ENCODE measurements around the gene RERE.

Gene RERE

DNA sequence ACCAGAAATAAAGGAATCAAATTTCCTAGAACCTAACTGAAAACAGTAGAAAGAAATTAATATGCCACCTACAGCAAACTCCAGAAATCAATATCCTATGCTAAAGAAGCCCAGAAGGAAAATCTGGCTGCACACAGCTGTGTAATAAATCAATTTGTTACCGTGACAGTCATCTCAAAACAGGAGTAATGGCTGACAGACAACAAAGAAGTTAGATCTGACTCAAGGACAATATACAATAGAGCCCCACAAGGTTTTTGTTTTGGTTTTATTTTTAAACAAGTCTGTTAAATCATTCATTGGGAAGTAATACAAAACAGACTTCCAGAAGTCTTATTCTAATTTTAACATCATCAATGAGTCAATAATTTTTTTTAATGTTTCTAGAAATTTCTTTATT, 168.4 kb downstream of the RERE start:
- Histone ChIP-seq H3K9ac (ENCODE audit: low read length) (no peak overlapping the region), H3K36me3 (ENCODE audit: low read length) (no peaks in the 10 kb centered on the region), H3K4me3 (ENCODE audit: insufficient read depth, low read length, poor library complexity, severe bottlenecking) (no peak overlapping the region), H2AFZ (ENCODE audit: low read depth, low read length, severe bottlenecking) (no peak overlapping the region), H3K9me2 (replicated peaks; ENCODE audit: insufficient read depth, low read length) (no peaks in the 10 kb centered on the region), H3K9me3 (ENCODE audit: insufficient read depth, low read length) (no peaks in the 10 kb centered on the region), H4K20me1 (ENCODE audit: low read depth, low read length) (no peaks in the 10 kb centered on the region; the same call in 1 of the 2 replicates), H3K27me3 (ENCODE audit: low read length) (no peaks in the 10 kb centered on the region), H3K79me2 (ENCODE audit: insufficient read depth, low read length) (no peaks in the 10 kb centered on the region), H3F3A (ENCODE audit: insufficient read depth) (no peaks in the 10 kb centered on the region), H3K4me2 (ENCODE audit: low read depth, low read length, poor library complexity, severe bottlenecking) (no peak overlapping the region), H3K27ac (ENCODE audit: low read depth, low read length) (no peak overlapping the region)
- TF ChIP-seq, protein P1, sequence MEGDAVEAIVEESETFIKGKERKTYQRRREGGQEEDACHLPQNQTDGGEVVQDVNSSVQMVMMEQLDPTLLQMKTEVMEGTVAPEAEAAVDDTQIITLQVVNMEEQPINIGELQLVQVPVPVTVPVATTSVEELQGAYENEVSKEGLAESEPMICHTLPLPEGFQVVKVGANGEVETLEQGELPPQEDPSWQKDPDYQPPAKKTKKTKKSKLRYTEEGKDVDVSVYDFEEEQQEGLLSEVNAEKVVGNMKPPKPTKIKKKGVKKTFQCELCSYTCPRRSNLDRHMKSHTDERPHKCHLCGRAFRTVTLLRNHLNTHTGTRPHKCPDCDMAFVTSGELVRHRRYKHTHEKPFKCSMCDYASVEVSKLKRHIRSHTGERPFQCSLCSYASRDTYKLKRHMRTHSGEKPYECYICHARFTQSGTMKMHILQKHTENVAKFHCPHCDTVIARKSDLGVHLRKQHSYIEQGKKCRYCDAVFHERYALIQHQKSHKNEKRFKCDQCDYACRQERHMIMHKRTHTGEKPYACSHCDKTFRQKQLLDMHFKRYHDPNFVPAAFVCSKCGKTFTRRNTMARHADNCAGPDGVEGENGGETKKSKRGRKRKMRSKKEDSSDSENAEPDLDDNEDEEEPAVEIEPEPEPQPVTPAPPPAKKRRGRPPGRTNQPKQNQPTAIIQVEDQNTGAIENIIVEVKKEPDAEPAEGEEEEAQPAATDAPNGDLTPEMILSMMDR (IDR thresholded peaks at IDR 0.05; ENCODE audit: insufficient read depth, low read length, poor library complexity, severe bottlenecking): no peak
- TF ChIP-seq EZH2phosphoT487 (conservative IDR thresholded peaks at IDR 0.05; ENCODE audit: low read length): no peak

DNA sequence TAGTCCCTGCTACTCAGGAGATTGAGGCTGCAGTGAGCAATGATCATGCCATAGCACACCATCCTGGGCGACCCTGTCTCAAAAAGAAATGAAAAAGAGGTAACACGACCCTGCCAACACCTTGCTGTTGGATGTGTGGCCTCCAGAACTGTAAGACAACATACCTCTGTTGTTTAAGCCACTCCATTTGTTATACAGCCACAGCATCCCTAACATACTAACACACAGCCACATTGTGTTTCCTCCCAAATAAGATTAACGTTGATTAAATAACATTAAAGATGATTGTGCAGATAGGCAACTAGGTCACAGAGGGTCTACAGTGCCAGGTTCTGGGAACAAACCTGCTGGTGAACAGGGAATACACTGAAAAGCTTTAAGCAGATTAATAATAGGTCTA, 170.4 kb downstream of the RERE start:
- Histone ChIP-seq H3K9ac (ENCODE audit: low read length) (no peak overlapping the region), H4K20me1 (ENCODE audit: low read depth, low read length) (no peaks in the 10 kb centered on the region; the same call in 1 of the 2 replicates), H3K4me3 (ENCODE audit: insufficient read depth, low read length, poor library complexity, severe bottlenecking) (no peak overlapping the region), H3K4me2 (ENCODE audit: low read depth, low read length, poor library complexity, severe bottlenecking) (no peak overlapping the region), H3K27me3 (ENCODE audit: low read length) (no peaks in the 10 kb centered on the region), H3K9me3 (ENCODE audit: insufficient read depth, low read length) (no peaks in the 10 kb centered on the region), H3F3A (ENCODE audit: insufficient read depth) (no peaks in the 10 kb centered on the region), H3K9me2 (replicated peaks; ENCODE audit: insufficient read depth, low read length) (no peaks in the 10 kb centered on the region), H3K27ac (ENCODE audit: low read depth, low read length) (no peak overlapping the region), H3K36me3 (ENCODE audit: low read length) (no peaks in the 10 kb centered on the region), H3K79me2 (ENCODE audit: insufficient read depth, low read length) (no peaks in the 10 kb centered on the region), H2AFZ (ENCODE audit: low read depth, low read length, severe bottlenecking) (no peak overlapping the region)
- TF ChIP-seq EZH2phosphoT487 (conservative IDR thresholded peaks at IDR 0.05; ENCODE audit: low read length): no peak
- TF ChIP-seq, protein P1 (IDR thresholded peaks at IDR 0.05; ENCODE audit: insufficient read depth, low read length, poor library complexity, severe bottlenecking): no peak

DNA sequence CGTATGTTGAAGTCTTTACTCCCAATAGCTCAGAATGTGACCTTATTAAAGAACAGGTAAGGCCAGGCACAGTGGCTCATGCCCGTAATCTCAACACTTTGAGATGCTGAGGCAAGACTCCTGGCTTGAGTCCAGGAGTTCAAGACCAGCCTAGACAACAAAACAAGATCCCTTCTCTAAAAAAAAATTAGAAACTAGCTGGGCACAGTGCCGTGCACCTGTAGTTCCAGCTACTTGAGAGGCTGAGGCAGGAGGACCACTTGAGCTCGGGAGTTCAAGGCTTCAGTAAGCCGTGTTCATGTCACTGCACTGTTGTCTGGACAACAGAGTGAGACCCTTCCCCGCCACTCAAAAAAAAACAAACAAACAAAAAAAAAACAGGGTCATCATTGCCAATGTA, 171.3 kb downstream of the RERE start:
- H3K9me3 ChIP-seq (ENCODE audit: insufficient read depth, low read length): no peaks in the 10 kb centered on the region
- no peaks in the 10 kb centered on the region for H3K27me3 ChIP-seq (ENCODE audit: low read length)
- no peak overlapping the region for H3K9ac ChIP-seq (ENCODE audit: low read length)
- H3K9me2 ChIP-seq (replicated peaks; ENCODE audit: insufficient read depth, low read length): no peaks in the 10 kb centered on the region
- H2AFZ ChIP-seq (ENCODE audit: low read depth, low read length, severe bottlenecking): no peak overlapping the region
- no peak overlapping the region for H3K4me2 ChIP-seq (ENCODE audit: low read depth, low read length, poor library complexity, severe bottlenecking)
- no peak overlapping the region for H3K4me3 ChIP-seq (ENCODE audit: insufficient read depth, low read length, poor library complexity, severe bottlenecking)
- H3K79me2 ChIP-seq (ENCODE audit: insufficient read depth, low read length): no peaks in the 10 kb centered on the region
- no peak for TF ChIP-seq EZH2phosphoT487 (conservative IDR thresholded peaks at IDR 0.05; ENCODE audit: low read length)
- TF ChIP-seq, protein P1 (IDR thresholded peaks at IDR 0.05; ENCODE audit: insufficient read depth, low read length, poor library complexity, severe bottlenecking): no peak
- H3F3A ChIP-seq (ENCODE audit: insufficient read depth): no peaks in the 10 kb centered on the region
- peaks cover under 1% of the 10 kb centered on the region; the same call in 1 of the 2 replicates for H4K20me1 ChIP-seq (ENCODE audit: low read depth, low read length)
- no peak overlapping the region for H3K27ac ChIP-seq (ENCODE audit: low read depth, low read length)
- no peaks in the 10 kb centered on the region for H3K36me3 ChIP-seq (ENCODE audit: low read length)

All from SU-DHL-6 (cell line).